ENCODE results near the gene DPEP3.

The DPEP3 gene

DNA sequence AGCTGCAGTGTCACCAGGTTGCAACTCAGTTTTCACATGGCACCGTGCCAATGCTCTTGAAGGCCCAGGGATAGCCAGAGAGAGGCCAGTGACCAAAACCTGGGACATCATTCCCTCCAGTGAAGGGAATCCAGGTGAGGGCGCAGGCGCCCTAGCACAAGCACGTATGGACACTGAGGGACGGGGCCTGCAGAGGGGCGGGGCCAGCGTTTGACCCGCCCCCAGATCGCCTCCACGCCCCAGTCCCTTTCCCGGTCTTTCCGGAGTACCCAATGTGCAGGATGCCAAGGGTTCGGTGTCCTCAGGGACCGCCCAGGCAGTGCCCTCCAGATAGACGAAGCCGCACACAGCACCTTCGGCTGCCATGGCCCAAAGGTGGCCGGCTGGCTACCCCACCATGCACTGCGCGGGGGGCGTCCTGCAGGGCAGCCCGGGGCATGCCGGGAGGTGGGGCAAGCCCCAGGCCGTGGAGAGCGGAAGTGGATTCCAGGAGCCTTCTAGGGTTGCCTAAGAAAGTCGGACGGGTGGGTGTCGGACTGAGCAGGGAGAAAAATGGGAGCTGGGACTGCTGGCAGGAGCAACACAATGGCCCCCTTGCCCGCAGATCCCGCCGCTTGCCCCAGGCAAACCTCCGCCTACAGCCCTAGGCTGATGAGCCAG, 16.5 kb downstream of the DPEP3 start:
- Histone ChIP-seq H3K27ac (ENCODE audit: low read depth, low read length) (no peak overlapping the region), H3K4me3 (ENCODE audit: low read length) (no peak overlapping the region), H2BK15ac (replicated peaks; ENCODE audit: low read depth) (no peak overlapping the region), H3K79me1 (ENCODE audit: low read length) (peaks cover 24% of the 10 kb centered on the region), H3K4ac (ENCODE audit: low read depth, low read length) (no peak overlapping the region), H3K18ac (ENCODE audit: low read length) (no peak overlapping the region), H2BK5ac (ENCODE audit: low read length) (no peak overlapping the region), H3K36me3 (ENCODE audit: control insufficient read depth, insufficient read depth, low read length) (peaks cover 11% of the 10 kb centered on the region), H3K56ac (ENCODE audit: low read length) (no peak overlapping the region), H2BK120ac (ENCODE audit: low read depth, low read length) (no peak overlapping the region), H3K4me2 (ENCODE audit: low read length) (no peak overlapping the region), H4K8ac (ENCODE audit: low read depth, low read length) (no peak overlapping the region), H3K4me1 (ENCODE audit: control insufficient read depth, low read depth, low read length) (peaks cover 8% of the 10 kb centered on the region), H2AK5ac (ENCODE audit: low read length) (no peak overlapping the region), H4K5ac (ENCODE audit: low read length) (no peak overlapping the region), H3K27me3 (ENCODE audit: insufficient read depth, low read length, poor library complexity) (no peaks in the 10 kb centered on the region), H3K79me2 (ENCODE audit: control insufficient read depth, insufficient read depth, low read length) (peaks cover 18% of the 10 kb centered on the region), H3K9ac (ENCODE audit: low read length) (no peak overlapping the region), H3K23ac (ENCODE audit: low read length) (no peak overlapping the region)
- DNase-seq = peak; percentile 29
- no CpG with 5 or more reads among the region's 32 CpGs for WGBS (ENCODE audit: extremely low coverage, insufficient coverage, low lambda C conversion rate)

DNA sequence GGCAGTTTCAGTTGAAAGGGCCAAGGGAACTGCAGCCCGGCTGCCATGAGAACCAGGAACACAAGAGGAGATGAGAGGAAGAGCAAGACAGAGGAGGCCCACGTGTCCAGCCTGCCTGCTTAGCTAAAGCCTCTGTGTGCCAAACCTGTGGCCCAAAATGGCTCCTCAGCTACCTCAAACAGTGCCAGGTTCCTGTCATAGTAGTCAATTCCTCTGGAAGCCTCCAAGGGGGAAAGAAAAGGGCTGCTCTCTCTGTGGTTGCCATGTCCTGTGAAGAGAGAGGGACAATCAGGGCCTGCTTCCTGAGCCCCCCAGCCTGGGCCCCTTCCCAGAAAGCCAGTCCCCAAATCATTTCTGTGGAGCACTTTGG, 17.0 kb downstream of the DPEP3 start:
- Histone ChIP-seq H3K4ac (ENCODE audit: low read depth, low read length) (no peak overlapping the region), H3K18ac (ENCODE audit: low read length) (no peak overlapping the region), H2AK5ac (ENCODE audit: low read length) (no peak overlapping the region), H3K79me2 (ENCODE audit: control insufficient read depth, insufficient read depth, low read length) (peaks cover 18% of the 10 kb centered on the region), H3K4me2 (ENCODE audit: low read length) (no peak overlapping the region), H2BK15ac (replicated peaks; ENCODE audit: low read depth) (no peak overlapping the region), H3K9ac (ENCODE audit: low read length) (no peak overlapping the region), H2BK5ac (ENCODE audit: low read length) (no peak overlapping the region), H3K4me1 (ENCODE audit: control insufficient read depth, low read depth, low read length) (peaks cover 8% of the 10 kb centered on the region), H3K4me3 (ENCODE audit: low read length) (no peak overlapping the region), H3K79me1 (ENCODE audit: low read length) (peaks cover 24% of the 10 kb centered on the region), H3K56ac (ENCODE audit: low read length) (no peak overlapping the region), H2BK120ac (ENCODE audit: low read depth, low read length) (no peak overlapping the region), H4K5ac (ENCODE audit: low read length) (no peak overlapping the region), H3K27me3 (ENCODE audit: insufficient read depth, low read length, poor library complexity) (no peaks in the 10 kb centered on the region), H4K8ac (ENCODE audit: low read depth, low read length) (no peak overlapping the region), H3K27ac (ENCODE audit: low read depth, low read length) (no peak overlapping the region), H3K23ac (ENCODE audit: low read length) (no peak overlapping the region), H3K36me3 (ENCODE audit: control insufficient read depth, insufficient read depth, low read length) (peaks cover 11% of the 10 kb centered on the region)
- DNase-seq = no peak
- WGBS (ENCODE audit: extremely low coverage, insufficient coverage, low lambda C conversion rate) = no CpG with 5 or more reads among the region's 2 CpGs

DNA sequence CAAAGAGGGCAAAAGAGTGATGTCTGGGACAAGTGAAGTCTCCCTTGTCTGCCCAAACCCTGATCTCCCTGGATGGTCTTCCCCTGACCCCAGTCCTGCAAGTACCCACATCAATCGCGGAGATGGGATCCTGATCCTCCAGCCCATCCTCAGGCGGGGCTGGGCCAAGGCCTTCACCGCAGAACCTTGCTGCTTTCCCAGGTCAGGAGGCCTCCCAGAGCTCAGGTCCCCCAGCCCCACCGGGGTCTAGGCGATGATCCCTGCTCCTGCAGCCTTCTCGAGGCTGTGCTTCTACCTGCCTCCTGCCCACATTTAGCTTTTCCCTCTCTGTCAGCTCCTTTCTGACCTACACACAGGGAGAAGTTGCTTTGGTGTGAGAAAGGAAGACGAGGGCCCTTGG, 18.2 kb downstream of the DPEP3 start:
- peaks cover 11% of the 10 kb centered on the region for H3K36me3 ChIP-seq (ENCODE audit: control insufficient read depth, insufficient read depth, low read length)
- peaks cover 11% of the 10 kb centered on the region for H3K79me2 ChIP-seq (ENCODE audit: control insufficient read depth, insufficient read depth, low read length)
- peaks cover 8% of the 10 kb centered on the region for H3K4me1 ChIP-seq (ENCODE audit: control insufficient read depth, low read depth, low read length)
- no peak overlapping the region for H2BK120ac ChIP-seq (ENCODE audit: low read depth, low read length)
- DNase-seq = no peak
- no peak overlapping the region for H2AK5ac ChIP-seq (ENCODE audit: low read length)
- no peak overlapping the region for H4K8ac ChIP-seq (ENCODE audit: low read depth, low read length)
- H3K27me3 ChIP-seq (ENCODE audit: insufficient read depth, low read length, poor library complexity) = no peaks in the 10 kb centered on the region
- no peak overlapping the region for H3K27ac ChIP-seq (ENCODE audit: low read depth, low read length)
- no peak overlapping the region for H3K9ac ChIP-seq (ENCODE audit: low read length)
- no peak overlapping the region for H3K4me3 ChIP-seq (ENCODE audit: low read length)
- no peak overlapping the region for H3K18ac ChIP-seq (ENCODE audit: low read length)
- H2BK5ac ChIP-seq (ENCODE audit: low read length) = no peak overlapping the region
- no peak overlapping the region for H3K23ac ChIP-seq (ENCODE audit: low read length)
- WGBS (ENCODE audit: extremely low coverage, insufficient coverage, low lambda C conversion rate) = no CpG with 5 or more reads among the region's 8 CpGs
- no peak overlapping the region for H3K4me2 ChIP-seq (ENCODE audit: low read length)
- peaks cover 17% of the 10 kb centered on the region for H3K79me1 ChIP-seq (ENCODE audit: low read length)
- no peak overlapping the region for H3K4ac ChIP-seq (ENCODE audit: low read depth, low read length)
- H3K56ac ChIP-seq (ENCODE audit: low read length) = no peak overlapping the region
- no peak overlapping the region for H4K5ac ChIP-seq (ENCODE audit: low read length)
- no peak overlapping the region for H2BK15ac ChIP-seq (replicated peaks; ENCODE audit: low read depth)

DNA sequence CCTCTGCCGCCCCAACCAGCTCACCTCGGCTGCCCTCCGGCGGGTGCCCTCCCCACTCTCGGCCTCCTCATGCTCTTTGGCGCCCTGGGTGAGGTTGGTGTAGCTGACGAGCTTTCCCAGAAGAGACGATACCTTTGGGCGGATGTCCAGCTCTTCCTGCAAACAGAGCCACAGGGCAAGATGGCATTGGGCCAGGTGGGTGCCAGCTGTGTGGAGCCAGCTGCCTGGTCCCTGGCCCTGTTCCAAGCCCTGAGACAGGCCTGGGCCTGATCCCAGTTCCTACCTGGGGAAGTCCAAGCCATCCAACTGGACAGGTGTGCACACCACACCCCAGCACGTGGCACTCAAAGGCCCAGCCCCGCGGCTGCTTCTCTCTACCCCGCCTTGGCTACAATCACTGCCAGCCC, 18.7 kb downstream of the DPEP3 start:
- peaks cover 6% of the 10 kb centered on the region for H3K79me2 ChIP-seq (ENCODE audit: control insufficient read depth, insufficient read depth, low read length)
- no peak overlapping the region for H2BK5ac ChIP-seq (ENCODE audit: low read length)
- no peak overlapping the region for H3K4me3 ChIP-seq (ENCODE audit: low read length)
- H3K27ac ChIP-seq (ENCODE audit: low read depth, low read length) = no peak overlapping the region
- H3K79me1 ChIP-seq (ENCODE audit: low read length) = peaks cover 12% of the 10 kb centered on the region
- H3K23ac ChIP-seq (ENCODE audit: low read length) = no peak overlapping the region
- no peak overlapping the region for H2BK120ac ChIP-seq (ENCODE audit: low read depth, low read length)
- H3K18ac ChIP-seq (ENCODE audit: low read length) = no peak overlapping the region
- H3K4ac ChIP-seq (ENCODE audit: low read depth, low read length) = no peak overlapping the region
- no peak overlapping the region for H3K4me2 ChIP-seq (ENCODE audit: low read length)
- no CpG with 5 or more reads among the region's 13 CpGs for WGBS (ENCODE audit: extremely low coverage, insufficient coverage, low lambda C conversion rate)
- no peak overlapping the region for H3K56ac ChIP-seq (ENCODE audit: low read length)
- H3K4me1 ChIP-seq (ENCODE audit: control insufficient read depth, low read depth, low read length) = peaks cover 3% of the 10 kb centered on the region
- H2AK5ac ChIP-seq (ENCODE audit: low read length) = no peak overlapping the region
- no peak overlapping the region for H4K8ac ChIP-seq (ENCODE audit: low read depth, low read length)
- H3K9ac ChIP-seq (ENCODE audit: low read length) = no peak overlapping the region
- peaks cover 11% of the 10 kb centered on the region for H3K36me3 ChIP-seq (ENCODE audit: control insufficient read depth, insufficient read depth, low read length)
- no peak for DNase-seq
- H2BK15ac ChIP-seq (replicated peaks; ENCODE audit: low read depth) = no peak overlapping the region
- no peak overlapping the region for H4K5ac ChIP-seq (ENCODE audit: low read length)
- H3K27me3 ChIP-seq (ENCODE audit: insufficient read depth, low read length, poor library complexity) = no peaks in the 10 kb centered on the region

DNA sequence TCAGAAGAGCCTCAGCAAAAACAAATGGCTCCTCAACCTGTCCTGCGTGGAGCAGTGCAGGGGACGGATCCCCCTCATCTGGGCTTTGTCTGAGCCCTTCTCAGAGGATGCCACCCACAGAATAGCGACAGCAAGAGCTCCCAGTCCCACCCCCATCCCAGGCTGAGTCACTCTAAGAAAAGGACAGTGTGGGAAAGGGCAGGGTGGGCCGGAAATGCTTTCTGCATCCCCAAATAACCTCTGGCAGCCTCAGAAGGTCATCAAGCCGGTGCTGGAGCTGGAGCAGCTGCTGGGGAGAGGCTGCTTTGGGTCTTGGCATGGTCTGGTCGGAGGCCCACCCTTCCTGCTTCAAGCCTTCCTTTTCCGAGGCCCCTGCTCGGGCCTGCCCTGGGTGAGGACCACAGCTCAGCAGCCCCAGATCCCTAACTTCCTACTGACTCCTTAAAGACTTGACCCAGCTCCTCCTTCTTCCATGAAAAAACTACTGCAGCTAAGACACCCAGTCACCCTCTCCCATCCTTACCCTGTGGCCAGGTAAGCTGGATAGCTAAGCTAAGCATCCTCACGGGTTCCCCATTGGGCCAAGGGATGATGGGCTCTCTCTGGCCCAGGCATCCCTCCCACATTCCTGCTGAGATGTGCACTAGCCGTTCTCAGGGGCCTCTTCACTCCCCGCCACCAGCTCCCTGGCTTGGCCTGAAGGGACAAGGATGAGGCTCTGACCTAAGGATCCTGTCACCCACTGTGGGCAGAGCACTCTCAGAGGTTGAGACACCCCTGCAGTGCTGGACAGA, 20.6 kb downstream of the DPEP3 start:
- Histone ChIP-seq H2BK120ac (ENCODE audit: low read depth, low read length) (no peak overlapping the region), H3K4me1 (ENCODE audit: control insufficient read depth, low read depth, low read length) (no peaks in the 10 kb centered on the region), H3K79me2 (ENCODE audit: control insufficient read depth, insufficient read depth, low read length) (no peaks in the 10 kb centered on the region), H4K5ac (ENCODE audit: low read length) (no peak overlapping the region), H3K36me3 (ENCODE audit: control insufficient read depth, insufficient read depth, low read length) (peaks cover 12% of the 10 kb centered on the region), H3K27me3 (ENCODE audit: insufficient read depth, low read length, poor library complexity) (no peaks in the 10 kb centered on the region), H3K9ac (ENCODE audit: low read length) (no peak overlapping the region), H2BK5ac (ENCODE audit: low read length) (no peak overlapping the region), H3K4me3 (ENCODE audit: low read length) (no peak overlapping the region), H3K56ac (ENCODE audit: low read length) (no peak overlapping the region), H3K23ac (ENCODE audit: low read length) (no peak overlapping the region), H2BK15ac (replicated peaks; ENCODE audit: low read depth) (no peak overlapping the region), H3K27ac (ENCODE audit: low read depth, low read length) (no peak overlapping the region), H2AK5ac (ENCODE audit: low read length) (no peak overlapping the region), H3K4ac (ENCODE audit: low read depth, low read length) (no peak overlapping the region), H3K4me2 (ENCODE audit: low read length) (no peak overlapping the region), H3K18ac (ENCODE audit: low read length) (no peak overlapping the region), H4K8ac (ENCODE audit: low read depth, low read length) (no peak overlapping the region), H3K79me1 (ENCODE audit: low read length) (peaks cover 3% of the 10 kb centered on the region)
- no peak for DNase-seq
- no CpG with 5 or more reads among the region's 11 CpGs for WGBS (ENCODE audit: extremely low coverage, insufficient coverage, low lambda C conversion rate)

Data from mesendoderm (in vitro differentiated cells).